NCI-H2107 treated with DMSO at 0.1 percent for 48 hours (cell line): ENCODE results near the gene LOXHD1.

Experiments
- DNase-seq: peaks from one replicate; lab custom pipeline; 2025; ENCODE audit not compliant: unreplicated experiment; lab: John Stamatoyannopoulos, UW

LOXHD1 gene

GRCh38 chr18:46657115-46657955 lies at the start of gene LOXHD1:
Gene LOXHD1, minus strand, starts transcription at chr18:46657220. Its CDS starts 187 bp downstream, at chr18:46657033.
- no peak for DNase-seq

- DNase-seq: no peak
Measured at GRCh38 chr18:46705521-46705920, 48.5 kb upstream of the LOXHD1 start.

GRCh38 chr18:46704816-46705215 lies 47.8 kb upstream of the LOXHD1 start:
- no peak for DNase-seq

DNA sequence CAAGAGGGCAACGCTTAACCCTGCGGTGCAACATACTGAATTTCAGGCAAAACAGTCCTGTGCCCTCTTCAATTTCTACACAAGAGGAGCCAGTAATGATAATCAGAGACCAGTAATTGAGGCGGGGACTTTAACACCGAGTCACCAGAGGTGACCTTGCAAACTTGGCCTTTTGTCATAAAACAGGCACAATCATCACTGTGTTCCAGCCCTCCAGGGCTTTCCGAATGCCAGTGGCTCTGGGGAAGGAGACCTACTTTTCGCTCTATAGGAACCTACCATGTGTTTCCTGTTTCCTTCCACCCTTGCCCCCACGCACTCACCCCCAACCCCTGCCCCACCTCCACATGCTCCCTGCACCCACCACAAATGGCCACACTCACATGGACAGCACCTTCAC lies 47.2 kb upstream of the LOXHD1 start:
- no peak for DNase-seq

GRCh38 chr18:46702471-46702870 lies 45.5 kb upstream of the LOXHD1 start:
- no peak for DNase-seq

DNA sequence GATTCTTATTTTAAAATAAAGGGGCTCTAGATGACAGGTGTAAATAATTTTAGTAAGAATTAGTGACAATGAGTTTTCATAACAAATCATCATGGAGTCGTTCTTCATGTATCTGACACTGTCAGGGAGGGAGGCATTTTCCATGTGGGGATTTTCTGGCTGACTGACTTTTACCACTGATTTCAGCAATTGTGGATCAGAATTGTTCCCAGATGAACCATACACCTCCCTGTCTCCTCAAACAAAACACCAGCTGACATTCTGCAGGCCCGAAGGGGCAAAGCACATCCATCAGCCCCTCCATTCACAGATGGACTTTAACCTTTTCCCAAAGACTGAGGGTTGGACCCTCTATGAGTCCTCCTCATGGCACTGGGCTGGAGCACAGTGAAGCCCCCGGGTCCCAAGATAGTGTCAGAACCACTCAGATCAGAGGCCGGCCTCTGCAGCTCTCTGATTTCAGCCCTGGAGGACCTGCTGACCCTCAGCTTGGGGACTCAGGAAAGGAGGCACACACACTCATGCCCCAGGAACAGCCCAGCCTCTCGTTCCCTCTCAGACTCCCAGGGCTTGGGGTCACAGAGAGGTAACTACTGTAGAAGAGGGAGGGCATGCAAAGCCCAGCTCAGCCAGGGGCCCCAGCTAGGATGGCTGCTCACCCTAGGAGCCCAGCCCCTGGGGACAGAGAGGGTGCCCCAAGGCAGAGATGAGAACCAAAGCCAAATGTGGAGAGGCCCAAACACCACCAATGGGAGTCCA lies 43.2 kb upstream of the LOXHD1 start:
- DNase-seq: no peak

DNA sequence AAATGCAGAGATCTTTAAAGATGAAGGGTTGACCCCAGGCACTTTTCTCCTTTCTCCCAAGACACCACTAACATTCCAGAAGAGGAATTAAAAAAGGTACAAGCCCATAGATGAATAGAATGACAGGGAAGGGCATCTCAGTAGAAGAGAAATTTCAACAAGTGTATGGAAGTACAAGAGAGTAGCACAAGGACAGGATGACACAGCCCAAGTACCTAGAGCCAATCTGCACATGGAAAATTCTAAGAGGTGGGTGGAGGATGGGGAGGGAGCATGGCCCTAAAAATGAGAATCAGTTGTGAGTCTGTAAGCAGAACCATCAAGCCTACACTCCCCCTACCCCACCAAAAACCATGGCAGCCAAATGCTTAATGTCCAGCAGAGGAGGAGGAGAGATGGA lies 39.7 kb upstream of the LOXHD1 start:
- DNase-seq: no peak

DNA sequence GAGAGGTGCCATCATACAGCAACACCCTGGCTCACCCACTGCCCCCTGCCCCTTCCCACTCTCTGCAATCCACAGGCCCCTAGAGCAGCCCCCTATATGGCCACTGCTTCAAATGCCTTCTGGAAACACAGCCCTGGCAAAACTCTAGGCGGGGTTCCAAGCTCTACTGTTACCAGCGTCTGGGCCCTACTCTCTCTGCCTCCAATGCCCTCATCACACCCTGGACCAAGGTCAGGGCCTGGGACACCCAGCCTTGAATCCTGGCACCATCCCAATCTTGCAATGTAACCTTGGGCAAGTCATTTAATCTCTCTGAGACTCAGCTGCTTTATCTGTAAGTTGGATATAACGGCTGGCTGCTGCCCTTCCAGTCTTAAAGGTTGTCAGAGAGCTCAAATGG lies 39.2 kb upstream of the LOXHD1 start:
- DNase-seq: no peak

GRCh38 chr18:46693996-46694395 lies 37.0 kb upstream of the LOXHD1 start:
- no peak for DNase-seq

GRCh38 chr18:46688853-46689525 lies 32.0 kb upstream of the LOXHD1 start:
- no peak for DNase-seq

- no peak for DNase-seq
Measured at GRCh38 chr18:46686186-46686585, 29.2 kb upstream of the LOXHD1 start.

- no peak for DNase-seq
Measured at GRCh38 chr18:46683252-46683651, 26.2 kb upstream of the LOXHD1 start.

DNA sequence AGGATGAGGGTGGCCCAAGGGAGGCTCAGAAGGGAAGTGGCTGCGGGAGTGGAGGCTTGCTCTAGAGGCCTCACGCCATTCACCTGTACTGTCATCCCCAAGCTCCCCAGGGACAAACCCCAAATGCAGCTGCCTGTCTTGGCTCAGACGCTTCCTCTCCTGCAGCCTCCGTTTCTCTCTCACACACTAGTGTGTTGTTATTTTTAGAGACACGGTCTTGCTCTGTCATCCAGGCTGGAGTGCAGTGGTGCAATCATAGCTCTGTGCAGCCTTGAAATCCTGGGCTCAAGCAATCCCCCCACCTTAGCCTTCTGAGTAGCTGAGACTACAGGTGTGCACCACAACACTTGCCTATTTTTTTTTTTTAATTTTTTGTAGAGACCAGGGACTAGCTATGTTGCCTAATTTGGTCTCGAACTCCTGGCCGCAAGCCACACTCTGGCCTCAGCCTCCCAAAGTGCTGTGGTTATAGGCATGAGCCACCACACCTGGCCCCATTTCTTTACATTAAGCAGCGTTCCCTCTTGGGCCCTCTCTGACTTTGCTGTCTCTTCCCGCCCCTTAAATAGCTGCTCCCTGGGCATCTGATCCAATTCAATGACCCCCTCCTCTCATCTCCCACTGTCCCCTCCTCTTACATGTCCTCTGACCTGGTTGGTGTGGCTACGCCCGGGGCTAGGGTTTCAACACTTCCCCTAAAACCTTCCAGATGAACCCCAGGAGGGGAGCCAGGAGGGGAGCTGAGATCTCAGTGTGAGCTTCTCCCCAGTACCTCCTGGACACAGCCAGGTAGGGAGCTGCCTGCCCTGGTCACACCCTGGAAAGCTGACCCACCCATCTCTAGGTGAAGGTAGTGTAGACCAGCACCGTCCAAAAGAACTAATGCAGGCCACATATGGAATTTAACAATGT lies 24.0 kb upstream of the LOXHD1 start:
- no peak for DNase-seq

DNA sequence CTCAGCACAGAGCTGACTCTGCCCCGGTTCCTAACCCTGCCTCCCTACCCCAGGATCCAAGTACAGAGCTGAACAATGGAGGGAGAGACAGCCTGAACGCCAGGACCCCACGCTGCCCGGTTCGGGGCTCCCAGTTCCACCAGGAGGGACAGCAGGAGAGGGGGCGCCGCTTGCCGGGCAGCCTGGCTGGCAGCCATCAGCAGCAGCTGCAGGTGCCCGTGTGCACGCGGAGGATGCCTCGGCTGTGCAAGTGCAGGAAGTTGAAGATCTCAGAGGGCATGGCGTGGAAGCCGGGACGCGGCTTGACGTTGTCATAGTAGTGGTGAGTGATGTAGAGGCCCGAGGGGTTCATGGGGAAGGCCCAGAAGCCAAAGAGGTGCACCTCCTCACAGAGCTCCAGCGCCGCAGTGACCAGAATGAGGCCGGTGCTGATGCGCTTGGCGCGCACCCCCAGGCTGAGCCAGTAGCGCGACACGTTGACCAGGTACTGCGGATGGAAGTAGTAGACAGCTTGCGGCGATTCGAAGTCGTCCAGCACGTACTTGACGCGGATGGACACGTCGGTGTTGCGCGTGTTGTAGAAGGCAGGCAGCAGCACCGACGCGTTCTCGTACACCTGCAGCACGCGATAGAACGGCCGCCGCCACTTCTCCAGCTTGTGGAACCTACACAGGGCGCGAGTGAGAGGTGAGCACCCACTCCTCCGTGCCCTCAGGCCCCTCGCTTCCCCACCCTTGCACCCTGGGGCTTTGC lies 23.0 kb upstream of the LOXHD1 start:
- no peak for DNase-seq

DNA sequence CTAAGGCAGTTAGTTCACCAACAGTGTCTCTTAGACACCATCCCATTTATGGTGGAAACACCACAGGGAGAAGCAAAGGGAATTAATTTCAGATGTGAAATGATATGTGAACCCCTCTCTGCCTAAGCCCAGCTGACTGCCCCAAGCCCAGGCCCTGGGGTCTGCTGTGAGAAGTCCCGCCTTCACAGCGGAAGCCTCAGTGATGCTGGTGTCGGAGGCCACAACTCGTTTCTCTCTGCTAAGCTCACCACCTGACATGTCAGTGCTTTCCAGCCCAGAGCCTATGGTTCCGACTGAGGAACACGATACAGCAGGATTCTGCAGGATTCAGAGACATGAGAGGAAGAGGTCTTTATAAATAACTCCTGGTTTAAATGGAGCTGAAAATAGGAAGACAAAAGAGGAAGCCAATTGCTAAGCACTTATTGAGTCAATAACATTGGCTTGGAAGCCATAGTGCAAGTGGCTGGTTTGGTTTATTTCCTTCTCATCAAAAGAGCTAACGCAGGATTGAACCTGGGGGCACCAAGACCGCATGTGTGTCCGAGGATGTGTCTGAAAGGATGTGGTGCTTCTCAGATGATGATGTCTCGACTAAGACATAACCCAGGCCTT lies 21.9 kb upstream of the LOXHD1 start:
- no peak for DNase-seq

DNA sequence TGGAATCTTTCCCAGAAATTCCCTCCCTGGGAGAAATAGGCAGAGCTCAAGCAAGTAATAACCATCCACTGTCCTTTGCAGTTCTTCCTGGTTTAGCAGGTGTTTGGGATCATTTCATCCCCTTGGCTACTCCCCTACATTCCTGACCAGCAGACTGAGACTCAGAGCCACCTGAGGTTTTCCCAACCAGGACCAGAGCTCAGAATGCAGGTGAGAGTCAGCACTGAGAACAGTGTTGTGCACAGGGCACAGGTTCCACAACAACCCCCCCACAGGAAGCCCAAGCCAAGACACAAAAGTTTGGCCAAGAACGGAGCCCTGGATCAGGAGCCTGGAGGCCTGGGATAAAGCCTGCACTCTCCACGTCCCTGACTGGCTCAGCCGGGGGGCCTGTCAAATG lies 21.0 kb upstream of the LOXHD1 start:
- no peak for DNase-seq

DNA sequence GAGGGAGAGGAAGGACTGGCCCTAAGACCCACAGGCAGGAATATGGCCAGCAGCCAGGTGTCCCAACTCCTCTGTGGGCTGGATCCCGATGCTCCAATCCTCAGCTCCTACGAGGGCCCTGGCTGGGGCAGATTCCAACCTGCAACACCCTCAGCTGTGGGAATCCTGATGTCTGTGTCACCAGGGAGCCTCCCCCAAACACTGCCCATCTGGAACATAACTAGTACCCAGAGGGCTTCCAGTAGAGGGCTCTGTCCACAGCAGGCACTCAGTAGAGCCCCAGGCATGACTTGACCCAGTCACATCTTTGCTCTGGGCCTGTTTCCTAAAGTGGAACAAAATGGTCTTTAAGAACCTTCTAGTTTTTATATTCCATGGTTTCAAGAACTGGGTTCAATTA lies 20.6 kb upstream of the LOXHD1 start:
- DNase-seq: no peak

DNA sequence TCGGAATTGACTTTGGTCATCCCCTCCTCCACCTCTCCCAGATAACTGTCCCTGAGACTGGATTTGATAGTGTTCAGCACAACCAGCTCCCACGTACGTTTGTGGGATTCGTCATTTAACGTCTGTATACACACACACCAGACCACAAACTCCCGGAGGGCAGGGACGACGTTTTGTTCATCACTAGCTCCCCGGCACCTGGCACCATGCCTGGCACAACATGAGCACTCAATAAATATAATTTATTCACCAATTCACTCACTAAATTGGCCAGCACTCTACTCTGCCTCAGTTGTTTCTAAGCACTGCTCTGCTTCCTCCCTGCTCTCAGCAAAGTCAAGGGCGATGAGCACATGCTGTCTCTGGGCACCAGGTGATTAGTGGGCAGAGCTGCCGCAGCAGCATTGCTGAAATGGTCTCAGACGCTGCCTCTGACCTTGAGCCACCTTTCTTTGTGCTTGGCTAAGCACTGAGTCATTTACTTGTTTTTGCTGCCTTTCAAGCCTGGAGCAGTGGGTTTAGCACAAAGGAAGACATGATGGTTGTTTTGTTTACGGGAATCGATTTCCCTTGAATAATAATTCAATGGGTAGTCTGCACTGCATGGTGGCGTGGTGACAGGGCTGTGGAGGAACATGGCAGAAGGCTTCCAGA lies 19.3 kb upstream of the LOXHD1 start:
- peak; percentile 72 for DNase-seq

GRCh38 chr18:46675112-46675511 lies 18.1 kb upstream of the LOXHD1 start:
- DNase-seq: no peak
